HEK293 (cell line): ENCODE measurements around the gene ZNF280B.

ENCODE experiments used
- CTCF ChIA-PET: fragments of 350-600 bp; formaldehyde crosslinking; extraction: SDS; loops from one replicate; lab custom pipeline; 2021; ENCODE audit warnings: antibody characterized with exemption; lab: Yijun Ruan, JAX
- POLR2A ChIA-PET: fragments of 300-600 bp; formaldehyde crosslinking; extraction: SDS; loops from one replicate; lab custom pipeline; 2020; ENCODE audit warnings: antibody characterized with exemption, inconsistent platforms; lab: Yijun Ruan, JAX
- H3K27ac ChIP-seq: fragments of 200-500 bp; sonication (Bioruptor generic); 2 replicates; pipeline ENCODE4 v1.5.1; 2014; ENCODE audit warnings: low read depth, low read length, control low read depth, inconsistent platforms; ENCODE audit errors: extremely low read depth
- H3K36me3 ChIP-seq, 2 experiments: fragments of 200-500 bp in 1 of 2; sonication (Bioruptor generic) in 1 of 2; 1 replicate in 1 of 2; 2 replicates in 1 of 2; pipeline ENCODE4 v1.5.1; 2014 to 2017; ENCODE audit warnings: inconsistent platforms in 2 of 2, low read length in 2 of 2; ENCODE audit not compliant: control insufficient read depth in 2 of 2, insufficient read depth in 1 of 2
- H3K4me1 ChIP-seq: fragments of 200-500 bp; sonication (Bioruptor generic); 2 replicates; pipeline ENCODE4 v1.5.1; 2014; ENCODE audit warnings: mild to moderate bottlenecking, low read length, inconsistent platforms; ENCODE audit not compliant: control insufficient read depth, insufficient read depth
- H3K4me3 ChIP-seq: 2 replicates; pipeline ENCODE4 v1.5.1; 2011; ENCODE audit warnings: low read depth, mild to moderate bottlenecking, control low read depth, low read length, moderate library complexity
- H3K9me3 ChIP-seq: fragments of 200-500 bp; sonication (Bioruptor generic); 2 replicates; pipeline ENCODE4 v1.5.1; 2014; ENCODE audit warnings: low read depth, low read length, inconsistent platforms; ENCODE audit not compliant: control insufficient read depth, insufficient read depth
- BCL11A ChIP-seq: fragments of 450-650 bp; formaldehyde crosslinking; IDR thresholded peaks from 2 replicates; pipeline ENCODE4 v1.5.1; 2016; ENCODE audit warnings: low read depth, missing biosample characterization, missing genetic modification characterization
- KLF17 ChIP-seq: fragments of 450-650 bp; formaldehyde crosslinking; IDR thresholded peaks from 2 replicates; pipeline ENCODE4 v1.5.1; 2016; ENCODE audit warnings: missing biosample characterization, missing genetic modification characterization
- KLF9 ChIP-seq: fragments of 450-650 bp; formaldehyde crosslinking; IDR thresholded peaks from 2 replicates; pipeline ENCODE4 v1.5.1; 2016; ENCODE audit warnings: missing biosample characterization, missing genetic modification characterization, low read depth
- PRDM10 ChIP-seq: fragments of 450-650 bp; formaldehyde crosslinking; IDR thresholded peaks from 2 replicates; pipeline ENCODE4 v1.5.1; 2016; ENCODE audit warnings: missing biosample characterization, missing genetic modification characterization
- SCRT2 ChIP-seq: fragments of 450-650 bp; formaldehyde crosslinking; IDR thresholded peaks from 2 replicates; pipeline ENCODE4 v1.5.1; 2016; ENCODE audit warnings: missing biosample characterization, missing genetic modification characterization
- ZBTB17 ChIP-seq: fragments of 450-650 bp; formaldehyde crosslinking; IDR thresholded peaks from 2 replicates; pipeline ENCODE4 v1.5.1; 2016; ENCODE audit warnings: missing biosample characterization, missing genetic modification characterization
- ZBTB48 ChIP-seq: fragments of 450-650 bp; formaldehyde crosslinking; IDR thresholded peaks from 2 replicates; pipeline ENCODE4 v1.5.1; 2016; ENCODE audit warnings: missing biosample characterization, missing genetic modification characterization
- ZNF157 ChIP-seq: fragments of 450-650 bp; formaldehyde crosslinking; IDR thresholded peaks from 2 replicates; pipeline ENCODE4 v1.5.1; 2016; ENCODE audit warnings: missing biosample characterization, missing genetic modification characterization
- ZNF266 ChIP-seq: fragments of 450-650 bp; formaldehyde crosslinking; IDR thresholded peaks from 2 replicates; pipeline ENCODE4 v1.5.1; 2016; ENCODE audit warnings: missing biosample characterization, missing genetic modification characterization, low read depth
- ZNF629 ChIP-seq: fragments of 450-650 bp; formaldehyde crosslinking; IDR thresholded peaks from 2 replicates; pipeline ENCODE4 v1.5.1; 2017; ENCODE audit warnings: missing biosample characterization, missing genetic modification characterization
- ZNF660 ChIP-seq: fragments of 450-650 bp; IDR thresholded peaks from 2 replicates; pipeline ENCODE4 v1.5.1; 2018; ENCODE audit warnings: missing biosample characterization, mild to moderate bottlenecking, missing genetic modification characterization
- ZSCAN16 ChIP-seq: fragments of 450-650 bp; formaldehyde crosslinking; IDR thresholded peaks from 2 replicates; pipeline ENCODE4 v1.5.1; 2016; ENCODE audit warnings: missing biosample characterization, missing genetic modification characterization
- TF ChIP-seq, protein P1 (sequence below): fragments of 450-650 bp; formaldehyde crosslinking; IDR thresholded peaks from 2 replicates; pipeline ENCODE4 v1.5.1; 2017; ENCODE audit warnings: missing biosample characterization, missing genetic modification characterization
- TF ChIP-seq, protein P2 (sequence below): fragments of 450-650 bp; formaldehyde crosslinking; IDR thresholded peaks from 2 replicates; pipeline ENCODE4 v1.5.1; 2016; ENCODE audit warnings: missing biosample characterization, missing genetic modification characterization
- TF ChIP-seq, protein P3 (sequence below): fragments of 450-650 bp; formaldehyde crosslinking; IDR thresholded peaks from 2 replicates; pipeline ENCODE4 v1.5.1; 2016; ENCODE audit warnings: missing biosample characterization, missing genetic modification characterization

ZNF280B gene

GRCh38 chr22:22536515-22536914 lies 28.0 kb upstream of the ZNF280B start:
- no peak overlapping the region for H3K27ac ChIP-seq
- TF ChIP-seq KLF9 (no peak), BCL11A (tag by site-specific recombination) (no peak), ZSCAN16 (tag by site-specific recombination) (no peak), ZNF157 (tag by site-specific recombination) (no peak)
- TF ChIP-seq, protein P1, sequence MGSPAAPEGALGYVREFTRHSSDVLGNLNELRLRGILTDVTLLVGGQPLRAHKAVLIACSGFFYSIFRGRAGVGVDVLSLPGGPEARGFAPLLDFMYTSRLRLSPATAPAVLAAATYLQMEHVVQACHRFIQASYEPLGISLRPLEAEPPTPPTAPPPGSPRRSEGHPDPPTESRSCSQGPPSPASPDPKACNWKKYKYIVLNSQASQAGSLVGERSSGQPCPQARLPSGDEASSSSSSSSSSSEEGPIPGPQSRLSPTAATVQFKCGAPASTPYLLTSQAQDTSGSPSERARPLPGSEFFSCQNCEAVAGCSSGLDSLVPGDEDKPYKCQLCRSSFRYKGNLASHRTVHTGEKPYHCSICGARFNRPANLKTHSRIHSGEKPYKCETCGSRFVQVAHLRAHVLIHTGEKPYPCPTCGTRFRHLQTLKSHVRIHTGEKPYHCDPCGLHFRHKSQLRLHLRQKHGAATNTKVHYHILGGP (tag by site-specific recombination): no peak
- POLR2A ChIA-PET: no interaction called here
- H3K4me1 ChIP-seq: no peaks in the 10 kb centered on the region
- H3K9me3 ChIP-seq: no peaks in the 10 kb centered on the region
- CTCF ChIA-PET: interaction anchor here (0.8 to 1.3 kb wide), 4 partner anchors 23 to 105 kb away, joined by 3 read pairs; partner anchors contain the start of gene ZNF280B
- no peak overlapping the region for H3K4me3 ChIP-seq
- H3K36me3 ChIP-seq: no peaks in the 10 kb centered on the region

GRCh38 chr22:22535662-22536061 lies 27.1 kb upstream of the ZNF280B start:
- TF ChIP-seq, protein P2, sequence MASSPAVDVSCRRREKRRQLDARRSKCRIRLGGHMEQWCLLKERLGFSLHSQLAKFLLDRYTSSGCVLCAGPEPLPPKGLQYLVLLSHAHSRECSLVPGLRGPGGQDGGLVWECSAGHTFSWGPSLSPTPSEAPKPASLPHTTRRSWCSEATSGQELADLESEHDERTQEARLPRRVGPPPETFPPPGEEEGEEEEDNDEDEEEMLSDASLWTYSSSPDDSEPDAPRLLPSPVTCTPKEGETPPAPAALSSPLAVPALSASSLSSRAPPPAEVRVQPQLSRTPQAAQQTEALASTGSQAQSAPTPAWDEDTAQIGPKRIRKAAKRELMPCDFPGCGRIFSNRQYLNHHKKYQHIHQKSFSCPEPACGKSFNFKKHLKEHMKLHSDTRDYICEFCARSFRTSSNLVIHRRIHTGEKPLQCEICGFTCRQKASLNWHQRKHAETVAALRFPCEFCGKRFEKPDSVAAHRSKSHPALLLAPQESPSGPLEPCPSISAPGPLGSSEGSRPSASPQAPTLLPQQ: no peak
- TF ChIP-seq ZNF660 (tag by site-specific recombination): no peak
- TF ChIP-seq ZNF629 (tag by site-specific recombination): no peak
- TF ChIP-seq KLF9: no peak
- TF ChIP-seq KLF17 (tag by site-specific recombination): no peak
- Histone ChIP-seq H3K4me1 (no peaks in the 10 kb centered on the region), H3K9me3 (no peaks in the 10 kb centered on the region), H3K4me3 (no peak overlapping the region), H3K27ac (no peak overlapping the region), H3K36me3 (no peaks in the 10 kb centered on the region)
- POLR2A ChIA-PET: no interaction called here
- CTCF ChIA-PET: interaction anchor here (0.6 to 1.3 kb wide), 4 partner anchors 22 to 104 kb away, joined by 3 read pairs; no protein-coding TSS in a partner anchor

DNA sequence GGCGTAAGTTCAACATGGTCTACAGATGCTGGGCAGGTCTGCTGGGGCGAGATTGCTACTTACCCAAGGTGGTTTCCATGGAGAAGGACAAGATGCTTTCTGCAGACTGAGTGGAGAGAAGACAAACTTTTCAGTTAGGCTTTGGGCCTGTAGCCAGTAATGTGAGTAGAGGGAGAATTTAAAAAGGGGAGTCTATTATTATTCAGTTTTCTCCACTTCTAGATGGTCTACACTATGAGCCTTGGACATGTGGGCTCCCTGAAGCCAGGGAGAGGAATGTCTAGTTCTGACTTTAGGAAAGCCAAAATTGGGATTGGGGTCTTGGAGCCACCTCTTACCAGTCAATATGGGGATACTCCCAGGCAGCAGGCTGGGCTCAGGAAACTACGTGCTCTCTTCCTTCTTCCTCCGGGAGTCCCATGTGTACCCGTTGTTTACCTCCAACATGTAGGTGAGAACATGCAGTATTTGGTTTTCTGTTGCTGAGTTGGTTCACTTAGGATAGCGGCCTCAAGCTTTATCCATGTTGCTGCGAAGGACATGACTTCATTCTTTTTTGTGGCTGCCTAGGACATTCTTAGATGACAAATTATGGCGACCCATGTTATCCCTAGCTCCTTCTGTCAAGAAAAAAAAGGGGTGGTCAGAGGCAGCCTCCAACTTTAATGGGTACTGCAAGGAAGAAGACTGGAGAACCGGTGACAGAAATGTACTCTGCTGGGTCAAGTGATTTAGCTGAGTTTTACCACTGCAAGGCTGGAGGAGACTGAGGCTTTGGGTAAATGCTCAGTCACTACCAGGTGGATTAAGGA lies 26.3 kb upstream of the ZNF280B start:
- CTCF ChIA-PET: interaction anchor here (0.6 to 1.3 kb wide), 5 partner anchors 23 to 192 kb away, joined by 3 to 4 read pairs (median 3); no protein-coding TSS in a partner anchor
- POLR2A ChIA-PET: no interaction called here

GRCh38 chr22:22533863-22534262 lies 25.3 kb upstream of the ZNF280B start:
- no peak overlapping the region for H3K27ac ChIP-seq
- H3K9me3 ChIP-seq: no peaks in the 10 kb centered on the region
- no peak overlapping the region for H3K4me3 ChIP-seq
- no peaks in the 10 kb centered on the region for H3K4me1 ChIP-seq
- H3K36me3 ChIP-seq: no peaks in the 10 kb centered on the region
- POLR2A ChIA-PET: no interaction called here
- CTCF ChIA-PET: interaction anchor here (0.6 to 0.7 kb wide), 2 partner anchors 191 to 508 kb away, joined by 3 read pairs; no protein-coding TSS in a partner anchor
- TF ChIP-seq, protein P3, sequence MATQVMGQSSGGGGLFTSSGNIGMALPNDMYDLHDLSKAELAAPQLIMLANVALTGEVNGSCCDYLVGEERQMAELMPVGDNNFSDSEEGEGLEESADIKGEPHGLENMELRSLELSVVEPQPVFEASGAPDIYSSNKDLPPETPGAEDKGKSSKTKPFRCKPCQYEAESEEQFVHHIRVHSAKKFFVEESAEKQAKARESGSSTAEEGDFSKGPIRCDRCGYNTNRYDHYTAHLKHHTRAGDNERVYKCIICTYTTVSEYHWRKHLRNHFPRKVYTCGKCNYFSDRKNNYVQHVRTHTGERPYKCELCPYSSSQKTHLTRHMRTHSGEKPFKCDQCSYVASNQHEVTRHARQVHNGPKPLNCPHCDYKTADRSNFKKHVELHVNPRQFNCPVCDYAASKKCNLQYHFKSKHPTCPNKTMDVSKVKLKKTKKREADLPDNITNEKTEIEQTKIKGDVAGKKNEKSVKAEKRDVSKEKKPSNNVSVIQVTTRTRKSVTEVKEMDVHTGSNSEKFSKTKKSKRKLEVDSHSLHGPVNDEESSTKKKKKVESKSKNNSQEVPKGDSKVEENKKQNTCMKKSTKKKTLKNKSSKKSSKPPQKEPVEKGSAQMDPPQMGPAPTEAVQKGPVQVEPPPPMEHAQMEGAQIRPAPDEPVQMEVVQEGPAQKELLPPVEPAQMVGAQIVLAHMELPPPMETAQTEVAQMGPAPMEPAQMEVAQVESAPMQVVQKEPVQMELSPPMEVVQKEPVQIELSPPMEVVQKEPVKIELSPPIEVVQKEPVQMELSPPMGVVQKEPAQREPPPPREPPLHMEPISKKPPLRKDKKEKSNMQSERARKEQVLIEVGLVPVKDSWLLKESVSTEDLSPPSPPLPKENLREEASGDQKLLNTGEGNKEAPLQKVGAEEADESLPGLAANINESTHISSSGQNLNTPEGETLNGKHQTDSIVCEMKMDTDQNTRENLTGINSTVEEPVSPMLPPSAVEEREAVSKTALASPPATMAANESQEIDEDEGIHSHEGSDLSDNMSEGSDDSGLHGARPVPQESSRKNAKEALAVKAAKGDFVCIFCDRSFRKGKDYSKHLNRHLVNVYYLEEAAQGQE (tag by site-specific recombination): no peak
- TF ChIP-seq ZBTB48 (tag by site-specific recombination) (no peak), ZNF157 (tag by site-specific recombination) (no peak), PRDM10 (tag by site-specific recombination) (no peak), ZBTB17 (tag by site-specific recombination) (no peak), BCL11A (tag by site-specific recombination) (no peak), ZNF266 (no peak)

More for the DNA sequence above, 26.3 kb upstream of the ZNF280B start:
- no peaks in the 10 kb centered on the region for H3K36me3 ChIP-seq
- no peak for TF ChIP-seq SCRT2 (tag by site-specific recombination)
- TF ChIP-seq, all 188 proteins: peak for 0
- Histone ChIP-seq H3K4me1 (no peaks in the 10 kb centered on the region), H3K4me3 (no peak overlapping the region), H3K9me3 (no peaks in the 10 kb centered on the region), H3K27ac (no peak overlapping the region)
